Measurements from ENCODE around the gene CACNA2D4. TPM values are rescaled to one million over a fixed set of nuclear protein-coding genes. Genes with fewer than 3 reads are reported as not detected.

Gene CACNA2D4
- total RNA-seq, 4 donors from 2014 or later: 10.1 to 16.2 (median 11.4) TPM

GRCh38 chr12:1810201-1810930 lies 108.1 kb downstream of the CACNA2D4 start:
- Histone ChIP-seq H3K4me1 (peaks cover 0 to 39% (median 4%) of the 10 kb centered on the region in 4 donors), H3K27ac (peak overlapping the region in 2 of 4 donors; percentile 46 to 86), H3K27me3 (no peaks in the 10 kb centered on the region), H3K4me3 (no peak overlapping the region), H3K36me3 (no peaks in the 10 kb centered on the region), H3K9me3 (no peaks in the 10 kb centered on the region)
- TF ChIP-seq POLR2A (IDR thresholded peaks at IDR 0.05) (no peak), EP300 (IDR thresholded peaks at IDR 0.05) (no peak)
- TF ChIP-seq, protein P1, sequence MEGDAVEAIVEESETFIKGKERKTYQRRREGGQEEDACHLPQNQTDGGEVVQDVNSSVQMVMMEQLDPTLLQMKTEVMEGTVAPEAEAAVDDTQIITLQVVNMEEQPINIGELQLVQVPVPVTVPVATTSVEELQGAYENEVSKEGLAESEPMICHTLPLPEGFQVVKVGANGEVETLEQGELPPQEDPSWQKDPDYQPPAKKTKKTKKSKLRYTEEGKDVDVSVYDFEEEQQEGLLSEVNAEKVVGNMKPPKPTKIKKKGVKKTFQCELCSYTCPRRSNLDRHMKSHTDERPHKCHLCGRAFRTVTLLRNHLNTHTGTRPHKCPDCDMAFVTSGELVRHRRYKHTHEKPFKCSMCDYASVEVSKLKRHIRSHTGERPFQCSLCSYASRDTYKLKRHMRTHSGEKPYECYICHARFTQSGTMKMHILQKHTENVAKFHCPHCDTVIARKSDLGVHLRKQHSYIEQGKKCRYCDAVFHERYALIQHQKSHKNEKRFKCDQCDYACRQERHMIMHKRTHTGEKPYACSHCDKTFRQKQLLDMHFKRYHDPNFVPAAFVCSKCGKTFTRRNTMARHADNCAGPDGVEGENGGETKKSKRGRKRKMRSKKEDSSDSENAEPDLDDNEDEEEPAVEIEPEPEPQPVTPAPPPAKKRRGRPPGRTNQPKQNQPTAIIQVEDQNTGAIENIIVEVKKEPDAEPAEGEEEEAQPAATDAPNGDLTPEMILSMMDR (IDR thresholded peaks at IDR 0.05): no peak
- WGBS, 2 donors: 81 to 83% methylated on average over 21 of the region's 21 CpGs
- DNase-seq (ENCODE audit: low spot score in 2 of 2): no peak

- peak overlapping the region in 2 of 4 donors; percentile 12 to 70 for H3K27ac ChIP-seq
Observed at GRCh38 chr12:1809591-1810190, 108.8 kb downstream of the CACNA2D4 start.

DNA sequence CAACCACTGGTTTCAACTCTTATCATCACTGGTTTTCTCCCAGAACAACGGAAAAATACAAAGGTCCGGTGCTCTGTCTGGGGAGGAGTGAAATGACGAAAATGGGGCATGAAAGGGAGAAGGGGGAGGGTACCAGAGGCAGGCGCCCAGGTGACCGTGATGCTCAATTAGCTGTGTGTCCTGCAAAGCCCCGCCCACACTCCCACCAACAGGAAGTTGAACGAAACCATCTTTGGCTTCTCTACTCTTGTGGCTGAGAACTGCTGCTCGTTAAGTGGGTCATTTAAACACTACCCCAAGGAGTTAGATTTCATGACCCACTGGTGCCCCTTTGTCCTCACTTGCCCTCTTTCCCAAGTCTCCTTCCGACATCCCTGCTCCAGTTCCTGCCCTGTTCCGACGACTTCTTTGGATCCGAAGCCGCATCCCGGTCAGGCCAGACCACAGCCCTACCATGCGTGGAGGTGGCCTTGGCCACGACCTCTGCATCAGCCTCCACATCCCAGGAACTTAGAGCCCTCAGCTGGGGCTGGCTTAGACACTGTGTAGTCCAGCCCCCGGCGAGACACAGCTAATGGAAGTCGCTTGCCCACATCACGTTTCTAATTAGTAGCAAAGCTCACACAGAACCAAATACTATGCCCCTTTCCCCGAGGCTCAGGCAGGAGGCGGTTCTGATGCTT lies 109.5 kb downstream of the CACNA2D4 start:
- peaks cover 0 to 38% (median 6%) of the 10 kb centered on the region in 4 donors for H3K4me1 ChIP-seq
- no peaks in the 10 kb centered on the region for H3K36me3 ChIP-seq
- H3K9me3 ChIP-seq: no peaks in the 10 kb centered on the region
- no peak overlapping the region for H3K4me3 ChIP-seq
- no peak overlapping the region for H3K27ac ChIP-seq
- DNase-seq (ENCODE audit: low spot score in 2 of 2): no peak
- no peaks in the 10 kb centered on the region for H3K27me3 ChIP-seq
- 87% methylated on average over 22 of the region's 22 CpGs for WGBS, 2 donors
- TF ChIP-seq, protein P1 (IDR thresholded peaks at IDR 0.05): no peak
- TF ChIP-seq POLR2A (IDR thresholded peaks at IDR 0.05): no peak
- TF ChIP-seq EP300 (IDR thresholded peaks at IDR 0.05): no peak

More at GRCh38 chr12:1809591-1810190, 108.8 kb downstream of the CACNA2D4 start:
- H3K4me1 ChIP-seq: peaks cover 0 to 39% (median 5%) of the 10 kb centered on the region in 4 donors
- DNase-seq (ENCODE audit: low spot score in 2 of 2): no peak
- no peaks in the 10 kb centered on the region for H3K9me3 ChIP-seq
- TF ChIP-seq EP300 (IDR thresholded peaks at IDR 0.05): no peak
- TF ChIP-seq POLR2A (IDR thresholded peaks at IDR 0.05): no peak
- TF ChIP-seq, protein P1 (IDR thresholded peaks at IDR 0.05): no peak
- H3K4me3 ChIP-seq: no peak overlapping the region
- no peaks in the 10 kb centered on the region for H3K36me3 ChIP-seq
- H3K27me3 ChIP-seq: no peaks in the 10 kb centered on the region
- 87 to 89% methylated on average over 13 of the region's 13 CpGs for WGBS, 2 donors

DNA sequence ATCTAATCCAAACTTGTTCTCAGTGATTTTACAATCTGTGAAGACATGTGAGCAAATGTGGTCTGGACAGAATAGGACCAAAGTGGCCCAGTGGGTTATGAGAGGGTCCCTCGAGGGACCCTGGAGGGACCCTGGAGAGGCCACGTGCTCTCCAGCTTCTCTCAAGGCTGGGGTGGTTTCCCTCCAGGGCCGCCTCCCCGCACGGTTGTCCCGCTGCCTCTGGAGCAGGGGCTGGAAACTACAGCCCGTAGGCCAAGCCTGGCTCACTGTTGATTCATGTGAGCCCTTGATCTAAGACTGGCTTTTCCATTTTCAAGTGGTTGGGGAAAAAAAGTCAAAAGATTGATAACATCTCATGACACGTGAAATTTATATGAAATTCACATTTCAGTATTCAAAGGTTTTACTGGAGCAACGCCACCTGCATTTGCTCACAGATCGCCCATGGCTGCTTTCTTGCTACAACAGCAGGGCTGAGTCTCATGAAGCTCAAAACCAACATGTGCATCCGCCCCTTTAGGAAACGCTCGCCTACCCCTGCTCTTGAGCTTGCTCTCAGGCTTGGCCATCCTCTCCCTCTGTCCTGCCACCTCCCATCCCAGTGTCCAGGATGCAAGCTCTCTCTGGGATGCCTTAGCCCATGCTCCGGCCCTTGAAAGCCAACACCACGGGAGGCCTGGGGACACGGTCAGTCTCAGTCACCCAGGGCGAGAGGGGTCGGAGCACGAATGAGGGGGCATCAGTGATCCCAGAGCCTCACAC lies 110.2 kb downstream of the CACNA2D4 start:
- H3K27ac ChIP-seq: no peak overlapping the region
- no peaks in the 10 kb centered on the region for H3K36me3 ChIP-seq
- no peaks in the 10 kb centered on the region for H3K27me3 ChIP-seq
- TF ChIP-seq, protein P1 (IDR thresholded peaks at IDR 0.05): no peak
- TF ChIP-seq EP300 (IDR thresholded peaks at IDR 0.05): no peak
- TF ChIP-seq POLR2A (IDR thresholded peaks at IDR 0.05): no peak
- H3K4me3 ChIP-seq: no peak overlapping the region
- H3K4me1 ChIP-seq: peaks cover 0 to 31% (median 3%) of the 10 kb centered on the region in 4 donors
- WGBS, 2 donors: 87 to 90% methylated on average over 19 of the region's 19 CpGs
- no peaks in the 10 kb centered on the region for H3K9me3 ChIP-seq
- no peak for DNase-seq (ENCODE audit: low spot score in 2 of 2)
